MM.1S (cell line): ENCODE data around the gene EIF3M.

ENCODE experiments used
- DNase-seq: peaks from one replicate; pipeline ENCODE4 v3.0.0-alpha.2; 2015
- H2AFZ ChIP-seq: fragments of 300-600 bp; sonication (generic); 2 replicates; pipeline ENCODE4 v1.6.0; 2016; ENCODE audit warnings: antibody characterized with exemption, low read length
- H3F3A ChIP-seq: fragments of 300-600 bp; sonication (generic); 2 replicates; pipeline ENCODE4 v1.6.1; 2016; ENCODE audit warnings: mild to moderate bottlenecking, antibody characterized with exemption, low read length, moderate library complexity, mixed read lengths; ENCODE audit not compliant: insufficient read depth
- H3K27ac ChIP-seq: fragments of 300-600 bp; sonication (generic); 2 replicates; pipeline ENCODE4 v1.5.1; 2016; ENCODE audit warnings: mild to moderate bottlenecking, low read length
- H3K27me3 ChIP-seq: fragments of 300-600 bp; sonication (generic); replicated peaks from 2 replicates; pipeline ENCODE4 v1.6.0; 2016; ENCODE audit warnings: low read length; ENCODE audit not compliant: insufficient read depth
- H3K36me3 ChIP-seq: fragments of 300-600 bp; sonication (generic); replicated peaks from 2 replicates; pipeline ENCODE4 v1.6.1; 2016; ENCODE audit warnings: mild to moderate bottlenecking, low read length, mixed read lengths; ENCODE audit not compliant: insufficient read depth
- H3K4me1 ChIP-seq: fragments of 300-600 bp; sonication (generic); 2 replicates; pipeline ENCODE4 v1.6.1; 2016; ENCODE audit warnings: low read length, mixed read lengths
- H3K4me2 ChIP-seq: fragments of 300-600 bp; sonication (generic); 2 replicates; pipeline ENCODE4 v1.6.0; 2016; ENCODE audit warnings: low read depth, low read length
- H3K4me3 ChIP-seq: fragments of 300-600 bp; sonication (generic); 2 replicates; pipeline ENCODE4 v1.5.1; 2016; ENCODE audit warnings: low read length, mixed read lengths
- H3K79me2 ChIP-seq: fragments of 300-600 bp; sonication (generic); 2 replicates; pipeline ENCODE4 v1.6.1; 2016; ENCODE audit warnings: mixed run types, low read length, mixed read lengths
- H3K9ac ChIP-seq: fragments of 300-600 bp; sonication (generic); 2 replicates; pipeline ENCODE4 v1.6.1; 2016; ENCODE audit warnings: low read length, mixed read lengths
- H3K9me2 ChIP-seq: fragments of 300-600 bp; sonication (generic); replicated peaks from 2 replicates; pipeline ENCODE4 v1.6.1; 2016; ENCODE audit warnings: mild to moderate bottlenecking, low read length, mixed read lengths; ENCODE audit not compliant: insufficient read depth
- H3K9me3 ChIP-seq: fragments of 300-600 bp; sonication (generic); replicated peaks from 2 replicates; pipeline ENCODE4 v1.6.1; 2016; ENCODE audit warnings: mild to moderate bottlenecking, low read length, mixed read lengths; ENCODE audit not compliant: insufficient read depth
- H4K20me1 ChIP-seq: fragments of 300-600 bp; sonication (generic); 2 replicates; pipeline ENCODE4 v1.6.1; 2016; ENCODE audit warnings: mild to moderate bottlenecking, low read length, moderate library complexity, mixed read lengths; ENCODE audit not compliant: insufficient read depth
- EZH2 ChIP-seq: fragments of 300-600 bp; sonication (generic); optimal IDR thresholded peaks from 2 replicates; pipeline ENCODE3; 2017; ENCODE audit warnings: low read depth, mild to moderate bottlenecking, antibody characterized with exemption, low read length, mixed read lengths
- EZH2phosphoT487 ChIP-seq: fragments of 300-600 bp; sonication (generic); IDR thresholded peaks from 2 replicates; pipeline ENCODE4 v1.6.1; 2018; ENCODE audit warnings: antibody characterized with exemption, low read length
- TF ChIP-seq, protein P1 (sequence below): fragments of 300-600 bp; sonication (generic); IDR thresholded peaks from 2 replicates; pipeline ENCODE4 v1.5.1; 2016; ENCODE audit warnings: antibody characterized with exemption, low read length, mixed read lengths

Gene EIF3M

DNA sequence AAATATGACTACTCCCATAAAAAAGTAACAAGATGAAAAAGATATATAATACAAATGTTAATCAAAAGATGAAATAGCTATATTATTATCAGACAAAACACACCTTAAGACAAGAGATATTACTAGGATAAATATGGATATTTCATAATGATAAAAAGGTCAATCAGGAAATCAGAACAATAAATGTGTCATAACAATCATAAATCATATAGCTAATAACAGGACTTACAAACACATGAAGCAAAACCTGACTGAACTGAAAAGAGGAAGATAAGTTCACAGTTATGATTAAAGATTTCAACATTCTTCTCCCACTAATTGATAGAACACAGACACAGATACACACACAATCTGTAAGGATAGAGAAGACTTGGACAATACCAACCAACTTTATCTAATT lies 47.2 kb downstream of the EIF3M start:
- no peak overlapping the region for H3K9ac ChIP-seq
- no peak for TF ChIP-seq EZH2
- no peak for TF ChIP-seq EZH2phosphoT487
- TF ChIP-seq, protein P1, sequence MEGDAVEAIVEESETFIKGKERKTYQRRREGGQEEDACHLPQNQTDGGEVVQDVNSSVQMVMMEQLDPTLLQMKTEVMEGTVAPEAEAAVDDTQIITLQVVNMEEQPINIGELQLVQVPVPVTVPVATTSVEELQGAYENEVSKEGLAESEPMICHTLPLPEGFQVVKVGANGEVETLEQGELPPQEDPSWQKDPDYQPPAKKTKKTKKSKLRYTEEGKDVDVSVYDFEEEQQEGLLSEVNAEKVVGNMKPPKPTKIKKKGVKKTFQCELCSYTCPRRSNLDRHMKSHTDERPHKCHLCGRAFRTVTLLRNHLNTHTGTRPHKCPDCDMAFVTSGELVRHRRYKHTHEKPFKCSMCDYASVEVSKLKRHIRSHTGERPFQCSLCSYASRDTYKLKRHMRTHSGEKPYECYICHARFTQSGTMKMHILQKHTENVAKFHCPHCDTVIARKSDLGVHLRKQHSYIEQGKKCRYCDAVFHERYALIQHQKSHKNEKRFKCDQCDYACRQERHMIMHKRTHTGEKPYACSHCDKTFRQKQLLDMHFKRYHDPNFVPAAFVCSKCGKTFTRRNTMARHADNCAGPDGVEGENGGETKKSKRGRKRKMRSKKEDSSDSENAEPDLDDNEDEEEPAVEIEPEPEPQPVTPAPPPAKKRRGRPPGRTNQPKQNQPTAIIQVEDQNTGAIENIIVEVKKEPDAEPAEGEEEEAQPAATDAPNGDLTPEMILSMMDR: no peak
- H3K4me1 ChIP-seq: no peaks in the 10 kb centered on the region
- H3K27ac ChIP-seq: no peak overlapping the region
- DNase-seq: no peak
- H3K4me3 ChIP-seq: no peak overlapping the region
- H3K79me2 ChIP-seq: no peaks in the 10 kb centered on the region
- H3F3A ChIP-seq: no peaks in the 10 kb centered on the region
- H3K9me2 ChIP-seq: no peaks in the 10 kb centered on the region
- H3K4me2 ChIP-seq: no peak overlapping the region
- no peaks in the 10 kb centered on the region for H3K9me3 ChIP-seq
- no peaks in the 10 kb centered on the region for H3K27me3 ChIP-seq
- H2AFZ ChIP-seq: no peak overlapping the region
- H3K36me3 ChIP-seq: no peaks in the 10 kb centered on the region
- H4K20me1 ChIP-seq: no peaks in the 10 kb centered on the region

DNA sequence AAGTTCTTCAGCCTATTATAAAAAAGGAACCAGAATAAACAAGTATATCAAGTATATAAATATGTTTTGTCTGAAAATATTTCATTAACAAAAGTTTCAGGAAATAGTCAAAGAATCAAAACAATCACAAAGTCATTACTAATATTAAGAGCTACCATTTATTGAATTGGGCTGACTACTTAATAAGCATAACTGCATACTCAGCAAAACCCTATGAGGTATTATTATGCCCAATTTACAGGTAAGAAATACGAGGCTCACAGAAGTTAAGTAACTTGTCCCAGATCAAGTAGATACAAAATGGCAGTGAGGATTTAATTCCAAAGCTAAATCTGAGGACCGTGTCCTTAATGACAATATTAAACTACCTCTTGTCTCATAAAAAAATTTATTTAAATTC lies 52.2 kb downstream of the EIF3M start:
- Histone ChIP-seq H3K4me2 (no peak overlapping the region), H3K27ac (no peak overlapping the region), H3K9me3 (no peaks in the 10 kb centered on the region), H3K9ac (no peak overlapping the region), H3K79me2 (no peaks in the 10 kb centered on the region), H3K4me3 (no peak overlapping the region), H3K9me2 (no peaks in the 10 kb centered on the region), H3K4me1 (no peaks in the 10 kb centered on the region), H4K20me1 (no peaks in the 10 kb centered on the region), H3K27me3 (no peaks in the 10 kb centered on the region), H3K36me3 (no peaks in the 10 kb centered on the region), H3F3A (no peaks in the 10 kb centered on the region), H2AFZ (no peak overlapping the region)
- no peak for DNase-seq
- TF ChIP-seq EZH2phosphoT487 (no peak), EZH2 (no peak)
- TF ChIP-seq, protein P1: no peak

DNA sequence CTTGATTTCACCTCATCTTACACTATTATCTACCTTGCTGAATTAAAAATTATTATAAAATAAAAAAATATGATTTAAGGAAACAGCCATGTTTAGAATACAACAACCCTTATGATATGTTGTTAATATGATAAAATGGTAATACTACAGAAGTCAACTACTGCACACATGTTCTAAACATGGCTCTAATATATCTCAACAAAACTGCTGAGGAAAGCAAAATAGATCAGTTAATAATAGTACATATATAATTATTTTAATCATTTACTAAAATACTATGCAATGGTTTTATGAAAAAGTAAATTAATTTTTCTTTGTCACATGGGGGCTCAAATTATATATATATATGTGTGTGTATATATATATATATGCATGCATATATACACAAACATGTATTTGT lies 57.7 kb downstream of the EIF3M start:
- no peak for DNase-seq
- no peaks in the 10 kb centered on the region for H3F3A ChIP-seq
- no peak overlapping the region for H3K4me2 ChIP-seq
- H3K36me3 ChIP-seq: no peaks in the 10 kb centered on the region
- H3K4me3 ChIP-seq: no peak overlapping the region
- no peaks in the 10 kb centered on the region for H4K20me1 ChIP-seq
- no peak overlapping the region for H2AFZ ChIP-seq
- H3K9me2 ChIP-seq: no peaks in the 10 kb centered on the region
- H3K4me1 ChIP-seq: no peaks in the 10 kb centered on the region
- H3K27ac ChIP-seq: no peak overlapping the region
- no peaks in the 10 kb centered on the region for H3K27me3 ChIP-seq
- no peaks in the 10 kb centered on the region for H3K9me3 ChIP-seq
- TF ChIP-seq EZH2: no peak
- TF ChIP-seq EZH2phosphoT487: no peak
- TF ChIP-seq, protein P1: no peak
- H3K79me2 ChIP-seq: no peaks in the 10 kb centered on the region
- no peak overlapping the region for H3K9ac ChIP-seq
